ENCODE measurements around the gene RFNG. TPM values are rescaled to one million over a fixed set of nuclear protein-coding genes. Genes with fewer than 3 reads are reported as not detected.

The RFNG gene
- total RNA-seq, 6 experiments from 2014 or later, result 37.6 to 48.5 (median 40.1) TPM

DNA sequence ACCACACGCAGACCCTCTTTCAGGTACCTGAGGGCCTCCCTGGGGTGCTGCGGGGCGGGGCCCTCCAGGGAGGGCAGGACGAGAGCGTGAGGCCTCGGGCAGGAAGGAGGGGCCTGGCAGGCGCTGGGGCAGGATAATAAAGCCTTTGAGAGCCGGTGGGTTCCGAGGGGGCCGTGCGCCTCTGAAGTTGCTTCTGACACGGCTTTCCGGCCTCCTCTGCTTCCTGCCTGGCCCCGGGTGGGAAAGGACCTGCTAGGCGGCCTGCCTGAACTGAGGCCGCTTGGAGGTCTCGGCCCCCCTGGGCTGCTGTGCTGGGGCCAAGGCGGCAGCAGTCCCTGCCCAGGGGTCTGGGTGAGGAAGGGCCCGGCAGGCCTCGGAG, 39.4 kb downstream of the RFNG start:
- Mint-ChIP-seq H3K9me3 (no peaks in the 10 kb centered on the region), H3K4me1 (ENCODE audit: low read depth) (peaks cover 6% of the 10 kb centered on the region; the same call in 1 of the 2 replicates), H3K27me3 (ENCODE audit: insufficient read depth) (no peaks in the 10 kb centered on the region; the same call in 1 of the 2 replicates), H3K4me3 (no peak overlapping the region), H3K27ac (no peak overlapping the region), H3K36me3 (ENCODE audit: low read depth) (no peaks in the 10 kb centered on the region)
- no peak for TF ChIP-seq CTCF (IDR thresholded peaks at IDR 0.05)
- no peak for DNase-seq

DNA sequence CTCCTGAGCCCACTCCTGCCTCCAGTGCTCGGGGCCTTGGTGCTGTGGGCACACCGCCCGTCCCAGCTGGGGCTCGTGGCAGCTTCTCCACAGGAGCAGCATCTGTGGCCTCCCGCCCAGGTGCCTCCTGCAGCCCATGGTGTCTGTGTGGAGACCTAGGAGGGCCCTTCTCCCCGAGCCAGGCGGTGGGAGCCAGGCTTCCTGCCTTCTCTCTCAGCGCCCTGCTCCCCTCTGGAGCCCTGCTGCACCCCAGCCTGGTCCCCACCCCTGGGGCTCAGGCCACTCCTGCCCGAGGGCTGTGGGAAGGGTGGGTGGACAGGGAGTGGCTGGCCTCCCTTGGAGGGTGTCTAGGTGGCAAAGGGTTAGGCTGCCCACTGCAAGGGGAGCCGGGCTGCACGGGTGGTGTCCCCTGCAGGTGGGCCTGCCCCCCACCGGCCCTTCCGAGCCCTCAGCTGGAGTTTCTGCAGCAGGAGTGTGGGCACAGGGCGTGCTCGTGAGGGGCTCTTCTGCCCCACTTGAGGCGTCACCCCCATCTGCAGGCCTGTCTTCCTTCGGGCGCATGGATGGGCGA, 39.9 kb downstream of the RFNG start:
- H3K4me3 Mint-ChIP-seq, result no peak overlapping the region
- H3K4me1 Mint-ChIP-seq (ENCODE audit: low read depth), result peaks cover 8% of the 10 kb centered on the region
- no peaks in the 10 kb centered on the region for H3K9me3 Mint-ChIP-seq
- H3K27me3 Mint-ChIP-seq (ENCODE audit: insufficient read depth), result no peaks in the 10 kb centered on the region; the same call in 1 of the 2 replicates
- no peak overlapping the region for H3K27ac Mint-ChIP-seq
- no peaks in the 10 kb centered on the region for H3K36me3 Mint-ChIP-seq (ENCODE audit: low read depth)
- no peak for DNase-seq
- no peak for TF ChIP-seq CTCF (IDR thresholded peaks at IDR 0.05)

DNA sequence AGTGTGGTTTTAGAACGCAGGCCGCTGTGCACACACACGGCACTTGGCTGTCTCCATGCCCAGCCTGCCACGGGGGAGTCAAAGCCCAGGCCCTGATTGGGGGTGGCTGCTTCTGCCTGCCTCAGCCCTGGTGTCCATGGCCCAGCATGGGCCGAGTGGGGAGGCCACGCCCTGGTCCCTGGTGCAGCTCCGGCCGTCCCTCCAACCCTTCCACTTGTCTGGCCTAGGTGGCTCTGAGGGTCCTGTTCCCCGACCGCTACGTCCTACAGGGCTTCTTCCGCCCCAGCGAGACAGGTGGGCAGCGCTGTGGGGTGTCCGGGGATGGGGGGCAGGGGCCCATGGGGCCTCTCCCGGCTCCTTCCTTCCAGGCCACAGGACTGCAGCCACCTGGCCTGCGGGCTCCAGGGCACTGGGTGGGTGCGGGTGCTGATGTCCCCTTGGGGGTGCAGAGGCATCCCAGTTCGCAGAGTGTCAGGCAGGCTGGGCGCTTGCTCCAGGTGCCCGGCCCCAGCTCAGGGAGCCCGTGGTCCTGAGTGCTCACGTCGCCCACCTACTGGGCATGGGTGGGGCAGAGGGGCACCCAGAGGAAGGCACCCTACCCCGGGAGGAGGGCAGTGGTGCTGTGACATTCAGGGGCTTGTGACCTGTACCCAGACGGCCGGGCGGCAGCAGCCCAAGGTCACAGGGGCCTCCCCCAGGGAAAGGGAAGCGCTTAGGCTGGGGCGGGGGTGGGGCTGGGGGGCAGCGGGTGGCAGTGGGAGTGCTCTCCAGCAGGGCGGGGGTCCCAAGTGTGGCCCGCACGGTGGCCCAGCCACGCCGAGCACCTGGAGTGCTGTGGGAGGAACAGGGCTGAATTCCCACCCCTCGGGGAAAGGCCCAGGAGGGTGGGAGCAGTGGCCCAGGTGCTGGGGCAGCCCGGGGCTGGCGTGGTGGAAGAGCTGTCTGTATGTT, 40.8 kb downstream of the RFNG start:
- Mint-ChIP-seq H3K27ac (no peak overlapping the region), H3K4me3 (no peak overlapping the region), H3K9me3 (no peaks in the 10 kb centered on the region), H3K27me3 (ENCODE audit: insufficient read depth) (no peaks in the 10 kb centered on the region; the same call in 1 of the 2 replicates), H3K4me1 (ENCODE audit: low read depth) (peaks cover 16% of the 10 kb centered on the region), H3K36me3 (ENCODE audit: low read depth) (no peaks in the 10 kb centered on the region)
- TF ChIP-seq CTCF (IDR thresholded peaks at IDR 0.05), result no peak
- DNase-seq, result no peak

DNA sequence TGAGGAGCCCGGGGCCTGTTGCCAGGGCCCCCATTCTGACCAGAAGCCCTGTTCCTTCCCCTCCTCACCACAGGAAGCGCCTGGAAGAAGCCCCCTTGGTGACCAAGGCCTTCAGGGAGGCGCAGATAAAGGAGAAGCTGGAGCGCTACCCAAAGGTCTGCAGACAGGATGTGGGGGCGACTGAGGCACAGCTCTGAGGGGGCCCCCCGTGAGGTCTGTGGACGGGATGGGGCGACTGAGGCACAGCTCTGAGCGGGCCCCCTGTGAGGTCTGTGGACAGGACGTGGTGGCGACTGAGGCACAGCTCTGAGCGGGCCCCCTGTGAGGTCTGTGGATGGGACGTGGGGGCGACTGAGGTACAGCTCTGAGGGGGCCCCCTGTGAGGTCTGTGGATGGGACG, 42.2 kb downstream of the RFNG start:
- no peak for DNase-seq
- Mint-ChIP-seq H3K4me3 (no peak overlapping the region), H3K27me3 (ENCODE audit: insufficient read depth) (no peaks in the 10 kb centered on the region; the same call in 1 of the 2 replicates), H3K36me3 (ENCODE audit: low read depth) (no peaks in the 10 kb centered on the region), H3K9me3 (no peaks in the 10 kb centered on the region), H3K27ac (no peak overlapping the region), H3K4me1 (ENCODE audit: low read depth) (peaks cover 18% of the 10 kb centered on the region)
- TF ChIP-seq CTCF (IDR thresholded peaks at IDR 0.05), result no peak

GRCh38 chr17:82008941-82009405, 42.6 kb downstream of the RFNG start:
- TF ChIP-seq CTCF (IDR thresholded peaks at IDR 0.05), result no peak
- no peak for DNase-seq
- no peaks in the 10 kb centered on the region for H3K9me3 Mint-ChIP-seq

More at GRCh38 chr17:82008941-82009405, 42.6 kb downstream of the RFNG start:
- Mint-ChIP-seq H3K27me3 (ENCODE audit: insufficient read depth) (no peaks in the 10 kb centered on the region; the same call in 1 of the 2 replicates), H3K4me1 (ENCODE audit: low read depth) (peaks cover 18% of the 10 kb centered on the region), H3K27ac (no peak overlapping the region), H3K4me3 (no peak overlapping the region), H3K36me3 (ENCODE audit: low read depth) (no peaks in the 10 kb centered on the region)
